ENCODE results near the gene ALG2.
"Not testable (repeated sequence)": the region's sequence is repeated elsewhere in the genome, so short reads cannot be mapped to it uniquely, and the experiment has no call there.

The ALG2 gene

GRCh38 chr9:99237356-99237755, 15.6 kb upstream of the ALG2 start:
- no peak for FAIRE-seq

GRCh38 chr9:99235926-99236634, 14.3 kb upstream of the ALG2 start:
- FAIRE-seq = no peak

GRCh38 chr9:99235069-99235468, 13.3 kb upstream of the ALG2 start:
- FAIRE-seq = no peak

DNA sequence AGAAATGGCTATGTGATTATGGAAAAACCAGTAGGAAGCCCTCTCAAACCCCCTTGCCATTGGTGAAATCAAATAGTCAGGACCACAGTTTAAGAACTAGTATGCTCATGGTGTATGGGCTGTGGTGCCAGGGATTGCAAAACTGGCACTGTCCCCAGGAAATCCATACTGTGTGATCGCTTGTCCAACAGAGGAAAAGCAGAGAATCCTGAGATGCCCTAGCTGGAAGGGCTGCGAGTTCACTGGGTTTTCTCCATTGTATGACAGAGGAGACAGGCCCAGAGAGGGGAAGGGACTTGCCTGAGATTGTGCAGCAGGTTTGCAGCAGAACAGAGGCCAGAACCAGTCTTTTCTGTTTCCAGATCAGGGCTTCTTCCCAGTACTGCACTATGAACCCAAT, 12.9 kb upstream of the ALG2 start:
- FAIRE-seq = no peak

DNA sequence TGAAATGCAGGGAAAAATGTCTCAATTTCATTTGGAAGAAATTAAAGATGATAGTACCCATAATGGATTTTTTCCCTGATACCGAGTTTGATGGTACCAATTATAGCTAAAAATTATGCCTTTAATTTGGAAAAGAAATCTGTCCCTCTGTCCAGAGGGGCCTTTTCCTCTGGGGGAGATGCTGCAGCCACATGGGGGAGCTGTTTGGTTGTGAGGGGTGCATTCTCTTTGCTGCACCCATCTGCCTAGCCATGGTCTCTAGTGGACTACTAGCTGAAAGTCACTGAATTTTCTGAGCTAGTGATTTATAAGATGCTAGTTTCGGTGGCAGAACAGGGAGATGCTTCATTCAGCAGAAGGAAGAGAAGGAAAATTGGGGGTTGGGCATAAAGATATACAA, 10.0 kb upstream of the ALG2 start:
- no peak for FAIRE-seq

DNA sequence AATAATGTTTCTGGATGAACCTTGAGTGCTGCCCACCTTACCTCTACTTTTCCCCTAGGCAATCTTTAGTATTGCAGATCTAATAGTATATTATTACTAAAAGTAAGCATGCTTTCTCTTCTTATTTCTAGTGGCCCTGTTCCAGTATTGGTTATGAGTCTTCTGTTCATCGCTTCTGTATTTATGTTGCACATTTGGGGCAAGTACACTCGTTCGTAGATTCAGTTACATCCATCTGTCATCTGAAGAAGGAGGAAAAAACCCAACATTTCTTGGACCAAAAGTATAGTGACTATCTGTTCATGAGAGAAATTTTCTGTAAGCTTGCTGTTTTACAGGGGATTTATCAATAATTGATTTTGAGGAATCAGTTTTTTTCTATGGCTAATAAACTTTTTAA, 8.5 kb upstream of the ALG2 start:
- no peak for FAIRE-seq

DNA sequence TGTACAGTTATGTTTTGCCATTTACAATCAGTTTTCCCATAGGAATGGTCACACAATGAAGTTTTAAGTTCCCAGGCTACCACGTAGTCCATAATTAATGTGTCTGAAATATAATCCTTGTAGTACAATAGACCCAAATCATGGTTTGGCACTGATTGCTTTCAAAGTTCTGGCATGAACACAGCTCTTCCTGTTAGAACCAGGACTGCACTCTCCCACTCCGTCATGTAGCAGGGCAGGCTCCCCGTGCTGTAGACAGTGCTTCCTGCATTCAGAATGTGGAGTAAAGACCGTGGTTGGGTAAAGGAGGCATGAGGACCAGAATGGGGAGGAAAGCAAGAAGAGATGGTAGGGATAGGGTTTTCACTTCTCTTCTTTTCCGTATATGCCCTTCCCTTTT, 4.3 kb upstream of the ALG2 start:
- FAIRE-seq = no peak

DNA sequence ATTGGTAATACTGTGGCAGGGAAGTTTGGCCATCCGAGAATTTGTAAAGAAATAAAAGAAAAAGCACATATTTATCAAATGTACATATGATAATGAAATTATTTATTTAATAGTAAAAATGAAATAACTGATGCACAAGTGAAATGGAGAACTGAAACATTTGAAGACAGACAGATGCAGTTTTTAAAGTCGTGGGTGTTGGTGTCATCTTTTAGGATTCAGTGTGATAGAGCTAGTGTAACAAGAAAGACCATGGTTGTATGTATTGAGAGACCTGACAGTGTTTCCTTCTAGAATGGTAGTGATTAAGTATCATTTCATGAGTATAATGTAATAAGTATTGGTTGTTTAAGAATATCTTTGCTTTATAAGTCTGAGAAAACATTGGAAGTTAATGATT, 2.7 kb upstream of the ALG2 start:
- no peak for FAIRE-seq

DNA sequence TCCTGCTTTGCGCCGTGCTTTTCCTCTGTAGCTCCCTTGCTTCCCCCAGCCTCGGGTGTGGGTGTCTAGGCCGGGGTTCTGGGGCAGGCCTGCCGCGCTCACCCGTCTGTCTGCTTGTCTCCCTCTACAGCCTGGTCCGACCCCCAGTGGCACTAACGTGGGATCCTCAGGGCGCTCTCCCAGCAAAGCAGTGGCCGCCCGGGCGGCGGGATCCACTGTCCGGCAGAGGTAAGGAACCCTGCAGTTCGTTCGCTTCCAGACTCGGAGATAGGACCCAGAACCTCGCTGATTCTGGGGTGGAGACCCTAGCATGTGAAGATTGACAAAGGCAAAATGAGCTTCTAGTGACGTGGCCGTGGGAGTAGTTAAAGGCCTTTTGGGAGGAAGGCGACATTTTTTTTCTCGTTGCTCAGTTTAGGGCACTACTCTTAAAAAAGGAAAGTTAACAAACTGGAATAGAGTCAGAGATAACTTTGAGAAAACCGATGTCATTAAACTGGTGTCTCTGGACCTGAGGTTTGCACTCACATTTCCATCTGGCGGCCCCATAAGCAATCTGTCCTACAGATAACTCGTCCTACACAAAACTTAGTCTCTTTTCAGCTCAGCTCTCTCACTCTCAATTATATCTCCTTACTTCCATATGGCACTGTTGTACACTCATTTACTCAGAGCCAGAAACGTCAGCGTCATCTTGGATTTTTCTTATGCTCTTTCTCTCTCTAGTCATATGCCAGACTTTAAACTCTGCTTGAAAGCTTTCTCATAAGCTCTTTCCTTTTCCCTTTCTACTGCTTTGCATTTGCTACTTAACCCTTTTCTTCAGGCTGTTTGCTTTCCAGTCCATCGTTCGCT, 901 bp upstream of the ALG2 start:
- FAIRE-seq = no peak

GRCh38 chr9:99221266-99221620, 499 bp downstream of the ALG2 start:
- no peak for FAIRE-seq

- no peak for FAIRE-seq
Measured at GRCh38 chr9:99220011-99220410, 1.7 kb downstream of the ALG2 start.

DNA sequence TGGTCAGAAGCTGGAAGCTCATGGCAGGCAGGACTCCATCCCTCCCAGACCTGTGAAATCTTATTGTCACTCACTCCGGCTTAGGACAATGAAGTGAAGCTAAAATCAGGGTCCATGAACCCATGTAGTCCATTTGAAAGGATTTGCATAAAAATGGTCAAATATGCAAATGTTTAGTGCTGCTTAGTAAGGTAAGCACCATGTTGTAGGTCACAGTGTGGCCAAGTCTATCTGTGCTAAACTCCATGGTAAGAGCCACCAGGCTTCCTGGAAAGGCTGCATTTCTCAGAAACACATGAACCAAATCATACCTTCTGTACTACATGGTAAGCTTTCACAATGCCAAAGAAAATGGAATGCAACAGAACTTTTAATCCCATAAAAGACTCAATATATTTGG, 5.7 kb downstream of the ALG2 start:
- no peak for FAIRE-seq

- FAIRE-seq = no peak
Measured at GRCh38 chr9:99213197-99213596, 8.5 kb downstream of the ALG2 start.

- no peak for FAIRE-seq
Measured at GRCh38 chr9:99211746-99212145, 10.0 kb downstream of the ALG2 start.

- FAIRE-seq = no peak
Measured at GRCh38 chr9:99210572-99210971, 11.2 kb downstream of the ALG2 start.

GRCh38 chr9:99201603-99202002, 20.1 kb downstream of the ALG2 start:
- no peak for FAIRE-seq

GRCh38 chr9:99199938-99200539, 21.7 kb downstream of the ALG2 start:
- FAIRE-seq = no peak

- no peak for FAIRE-seq
Measured at GRCh38 chr9:99197987-99198386, 23.8 kb downstream of the ALG2 start.

DNA sequence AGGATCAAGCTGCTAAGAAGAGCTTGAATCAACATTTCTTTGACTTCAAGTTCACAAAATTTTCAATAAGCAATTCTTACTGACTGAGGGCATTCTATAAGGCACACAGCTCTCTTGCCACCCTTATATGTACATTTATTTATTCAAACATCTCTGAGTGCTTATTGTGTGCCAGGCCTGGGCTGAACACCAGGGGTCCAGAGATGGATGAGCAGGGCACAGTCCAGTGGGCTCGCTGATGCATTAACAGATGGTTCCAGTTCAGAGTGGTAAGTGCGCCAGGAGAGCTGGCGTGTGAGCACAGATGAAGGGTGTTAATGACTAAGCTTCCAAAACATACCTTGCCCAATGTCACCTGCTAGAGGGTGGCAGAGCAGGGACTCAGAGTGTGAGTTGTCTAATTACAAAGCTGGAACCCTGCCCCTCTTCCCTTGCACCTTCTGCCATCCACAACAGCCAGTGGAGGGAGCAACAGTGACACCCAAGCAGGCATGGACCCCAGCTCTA, 24.6 kb downstream of the ALG2 start:
- FAIRE-seq = no peak

DNA sequence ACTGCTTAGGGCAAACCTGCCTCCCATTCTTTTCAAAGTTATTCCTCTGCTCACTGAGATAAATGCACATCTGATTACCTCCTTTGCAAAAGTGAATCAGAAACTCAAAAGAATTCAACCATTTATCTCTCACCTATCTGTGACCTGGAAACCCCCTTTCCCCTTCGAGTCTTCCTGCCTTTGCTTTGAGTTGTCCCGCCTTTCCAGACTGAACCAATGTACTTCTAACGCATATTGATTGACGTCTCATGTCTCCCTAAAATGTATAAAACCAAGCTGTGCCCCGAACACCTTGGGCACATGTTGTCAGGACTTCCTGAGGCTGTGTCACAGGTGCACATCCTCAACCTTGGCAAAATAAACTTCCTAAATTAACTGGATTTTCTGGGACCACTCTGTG, 25.3 kb downstream of the ALG2 start:
- not testable (repeated sequence) for FAIRE-seq

DNA sequence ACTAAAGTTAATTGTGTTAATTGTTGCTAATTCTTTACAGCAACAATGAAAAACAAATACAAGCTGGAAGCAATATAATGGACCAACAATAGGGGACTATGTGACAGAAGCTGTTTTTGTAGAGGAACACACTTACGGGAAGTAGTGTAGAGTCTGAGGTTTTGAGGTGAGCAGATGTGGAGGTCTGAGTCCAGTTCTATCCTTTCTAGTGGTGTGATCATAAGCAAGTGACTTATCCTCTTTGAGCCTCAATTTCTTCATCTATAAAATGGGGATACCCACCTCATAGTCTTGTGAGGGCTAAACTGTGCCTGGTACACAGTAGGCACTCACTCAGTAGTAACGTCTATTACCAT, 28.3 kb downstream of the ALG2 start:
- FAIRE-seq = no peak

- FAIRE-seq = no peak
Measured at GRCh38 chr9:99192786-99193465, 28.8 kb downstream of the ALG2 start.

- no peak for FAIRE-seq
Measured at GRCh38 chr9:99190597-99191283, 31.0 kb downstream of the ALG2 start.
